Left lung (tissue), 10 donors: Measurements from ENCODE around the gene OR8D1. TPM values are rescaled to one million over a fixed set of nuclear protein-coding genes. Genes with fewer than 3 reads are reported as not detected.

Source experiments
- ATAC-seq: fragments of 200-7000 bp; cut with Tn5 transposase; one replicate; pipeline ENCODE4 v1.9.1; 2020; ENCODE audit warnings: moderate library complexity
- DNase-seq, 4 donors: peaks; one replicate each; pipeline ENCODE4 v3.0.0-alpha.2; 2013 to 2020
- H3K27ac ChIP-seq, 2 donors: fragments of 200-600 bp; sonication (generic) in 1 of 2; one replicate each; pipeline versions ENCODE4 v1.5.0 to v1.8.0; 2020 to 2021
- H3K27me3 ChIP-seq, 2 donors: fragments of 200-600 bp; sonication (generic) in 1 of 2; one replicate each; pipeline versions ENCODE4 v1.5.0 to v1.8.0; 2020 to 2021
- H3K36me3 ChIP-seq, 2 donors: fragments of 200-600 bp; sonication (generic) in 1 of 2; one replicate each; pipeline versions ENCODE4 v1.5.0 to v1.8.0; 2020 to 2021
- H3K4me1 ChIP-seq, 2 donors: fragments of 200-600 bp; one replicate each; pipeline ENCODE4 v1.8.0; 2021
- H3K4me3 ChIP-seq, 2 donors: fragments of 200-600 bp; sonication (generic) in 1 of 2; one replicate each; pipeline versions ENCODE4 v1.5.0 to v1.8.0; 2020 to 2021; ENCODE audit warnings: mild to moderate bottlenecking in 1 of 2
- H3K9me3 ChIP-seq, 2 donors: fragments of 200-600 bp; sonication (generic) in 1 of 2; one replicate each; pipeline versions ENCODE4 v1.5.0 to v1.8.0; 2020 to 2021
- intact Hi-C, 2 donors: fragments of 100-400 bp; cut with DNase I; formaldehyde crosslinking; loops; one replicate each; pipeline versions ENCODE4 v1.11.2 to v1.14.2; 2022
- polyA plus RNA-seq, 6 donors: library from polyadenylated mRNA; unstranded; fragments of 120-200 nt; gene quantifications; one replicate each; pipeline ENCODE4 v1.2.1, GENCODE V29; 2013; ENCODE audit not compliant: insufficient read length in 6 of 6
- total RNA-seq, 2 donors: library from RNA; stranded (reverse); fragmentation: NEBNext Ultra II Directional; extraction: Animal tissue kit (Norgen Biotek cat#: 25700); gene quantifications; one replicate each; pipeline ENCODE4 v1.2.1, GENCODE V29; 2021
- TF ChIP-seq, protein P1 (sequence below), 2 donors: fragments of 200-600 bp; sonication (generic) in 1 of 2; IDR thresholded peaks; one replicate each; pipeline versions ENCODE4 v1.5.0 to v1.8.0; 2021; ENCODE audit warnings: antibody characterized with exemption in 2 of 2
- donor health status: DM: no; HTN: yes; CAD: no.
- donor health status: DM: no; HTN: no; CAD: no.

Gene OR8D1
- total and polyA plus RNA-seq, 8 donors: not detected

DNA sequence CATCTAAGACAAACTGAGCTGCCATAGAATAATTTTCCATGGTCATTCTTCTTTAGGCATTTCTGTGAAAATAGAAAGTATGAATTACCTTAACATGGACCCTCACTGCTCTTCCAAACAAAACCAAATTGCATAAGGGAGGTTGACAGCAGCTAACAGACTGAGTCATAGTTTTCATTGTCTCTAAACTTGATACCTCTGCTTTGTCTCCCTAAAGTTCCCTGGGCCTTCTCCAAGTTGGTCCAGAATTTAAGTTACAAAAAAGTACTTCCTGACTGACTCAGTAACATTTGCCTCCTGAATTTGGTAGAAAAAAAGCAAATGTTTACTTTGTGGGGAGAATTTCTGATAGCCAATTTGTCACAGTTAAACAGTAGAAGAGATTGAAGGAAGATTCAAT, 3.0 kb downstream of the OR8D1 start:
- Histone ChIP-seq H3K4me3 (no peak overlapping the region), H3K27ac (no peak overlapping the region), H3K27me3 (no peaks in the 10 kb centered on the region), H3K36me3 (no peaks in the 10 kb centered on the region), H3K4me1 (no peaks in the 10 kb centered on the region), H3K9me3 (no peaks in the 10 kb centered on the region)
- ATAC-seq (no peak), DNase-seq (no peak)
- intact Hi-C loops: no loop called here
- TF ChIP-seq, protein P1, sequence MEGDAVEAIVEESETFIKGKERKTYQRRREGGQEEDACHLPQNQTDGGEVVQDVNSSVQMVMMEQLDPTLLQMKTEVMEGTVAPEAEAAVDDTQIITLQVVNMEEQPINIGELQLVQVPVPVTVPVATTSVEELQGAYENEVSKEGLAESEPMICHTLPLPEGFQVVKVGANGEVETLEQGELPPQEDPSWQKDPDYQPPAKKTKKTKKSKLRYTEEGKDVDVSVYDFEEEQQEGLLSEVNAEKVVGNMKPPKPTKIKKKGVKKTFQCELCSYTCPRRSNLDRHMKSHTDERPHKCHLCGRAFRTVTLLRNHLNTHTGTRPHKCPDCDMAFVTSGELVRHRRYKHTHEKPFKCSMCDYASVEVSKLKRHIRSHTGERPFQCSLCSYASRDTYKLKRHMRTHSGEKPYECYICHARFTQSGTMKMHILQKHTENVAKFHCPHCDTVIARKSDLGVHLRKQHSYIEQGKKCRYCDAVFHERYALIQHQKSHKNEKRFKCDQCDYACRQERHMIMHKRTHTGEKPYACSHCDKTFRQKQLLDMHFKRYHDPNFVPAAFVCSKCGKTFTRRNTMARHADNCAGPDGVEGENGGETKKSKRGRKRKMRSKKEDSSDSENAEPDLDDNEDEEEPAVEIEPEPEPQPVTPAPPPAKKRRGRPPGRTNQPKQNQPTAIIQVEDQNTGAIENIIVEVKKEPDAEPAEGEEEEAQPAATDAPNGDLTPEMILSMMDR (IDR thresholded peaks at IDR 0.05): no peak

DNA sequence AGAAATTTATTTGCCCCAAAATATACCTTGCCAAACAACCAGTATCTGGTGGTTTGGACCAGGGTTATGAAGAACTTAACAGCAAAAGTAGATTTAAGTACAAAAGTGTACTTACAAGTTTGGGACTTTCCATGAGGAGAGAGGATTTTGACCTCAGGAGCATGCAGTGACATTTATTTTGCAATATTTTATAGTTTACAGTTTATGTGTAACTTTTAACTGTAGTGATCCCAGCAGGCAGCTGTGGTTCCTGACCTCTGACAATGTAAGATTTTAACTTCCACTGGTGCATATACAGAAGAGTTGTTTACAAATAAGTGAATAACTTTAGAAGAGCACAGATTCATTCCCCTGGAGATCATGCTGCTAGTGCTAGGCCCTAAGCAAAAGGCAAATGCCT, 6.7 kb downstream of the OR8D1 start:
- no peak for DNase-seq
- H3K9me3 ChIP-seq: no peaks in the 10 kb centered on the region
- H3K4me1 ChIP-seq: no peaks in the 10 kb centered on the region
- no peak overlapping the region for H3K27ac ChIP-seq
- H3K4me3 ChIP-seq: no peak overlapping the region
- no peak for ATAC-seq
- H3K36me3 ChIP-seq: no peaks in the 10 kb centered on the region
- no peaks in the 10 kb centered on the region for H3K27me3 ChIP-seq
- TF ChIP-seq, protein P1 (IDR thresholded peaks at IDR 0.05): no peak
- intact Hi-C loops: no loop called here

DNA sequence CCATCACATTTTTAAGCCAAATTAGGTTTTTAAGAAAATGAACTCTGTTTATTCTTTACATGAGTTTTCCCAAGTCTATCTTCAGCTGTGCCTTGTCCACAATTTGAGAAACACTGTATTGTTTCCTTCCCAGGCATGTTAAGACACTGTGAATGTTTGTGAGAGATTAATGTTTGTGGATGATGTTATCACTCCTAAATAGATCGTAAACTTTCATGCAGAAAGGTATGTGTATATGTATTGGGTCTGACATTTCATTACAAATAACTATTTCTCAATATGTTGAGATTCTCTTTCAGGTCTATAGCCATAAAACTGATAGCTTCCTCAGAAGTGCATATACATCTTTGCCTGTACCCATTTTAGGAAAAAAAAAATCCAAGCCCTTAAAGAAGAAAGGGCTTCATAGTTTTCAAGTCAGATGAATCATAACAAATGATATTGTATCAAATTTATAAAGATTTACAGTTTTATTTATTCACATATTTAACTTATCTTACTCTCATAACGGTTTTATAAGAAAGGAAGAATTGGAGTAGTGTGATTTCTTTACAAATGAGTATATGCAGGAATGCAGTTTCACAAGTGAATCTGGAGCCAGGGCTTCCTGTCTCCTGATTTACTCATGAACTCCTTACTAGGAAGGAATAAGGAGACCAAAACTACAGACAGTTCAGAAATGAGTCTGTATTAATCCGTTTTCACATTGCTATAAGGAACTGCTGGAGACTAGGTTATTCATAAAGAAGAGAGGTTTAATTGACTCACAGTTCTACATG, 11.2 kb downstream of the OR8D1 start:
- DNase-seq (no peak), ATAC-seq (no peak)
- H3K27me3 ChIP-seq: no peaks in the 10 kb centered on the region
- H3K36me3 ChIP-seq: no peaks in the 10 kb centered on the region
- intact Hi-C loops: no loop called here
- H3K27ac ChIP-seq: no peak overlapping the region
- no peaks in the 10 kb centered on the region for H3K4me1 ChIP-seq
- TF ChIP-seq, protein P1 (IDR thresholded peaks at IDR 0.05): no peak
- H3K9me3 ChIP-seq: no peaks in the 10 kb centered on the region
- no peak overlapping the region for H3K4me3 ChIP-seq

DNA sequence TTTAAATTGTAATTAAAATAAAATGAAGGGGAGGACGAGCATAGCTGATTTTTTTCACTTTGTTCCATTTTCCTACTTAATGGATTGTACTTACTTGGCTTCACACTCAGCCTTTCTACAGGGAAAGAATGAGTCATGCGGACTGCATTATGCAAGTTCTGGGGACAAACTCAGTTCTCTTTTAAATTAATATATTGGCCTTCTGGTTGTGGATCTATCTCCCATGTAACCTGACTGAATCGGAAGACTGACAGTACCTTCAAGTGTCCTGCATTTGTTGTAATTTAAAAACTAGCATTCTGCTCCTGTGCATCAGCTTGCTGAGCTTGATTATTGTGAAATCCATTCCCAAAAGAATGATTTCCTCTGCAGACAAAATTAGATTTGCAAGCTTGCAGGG, 12.2 kb downstream of the OR8D1 start:
- peak in 1 of 4 donors; percentile 9 for DNase-seq
- no peaks in the 10 kb centered on the region for H3K9me3 ChIP-seq
- no peaks in the 10 kb centered on the region for H3K27me3 ChIP-seq
- no peak overlapping the region for H3K4me3 ChIP-seq
- no peaks in the 10 kb centered on the region for H3K36me3 ChIP-seq
- H3K4me1 ChIP-seq: no peaks in the 10 kb centered on the region
- no peak overlapping the region for H3K27ac ChIP-seq
- TF ChIP-seq, protein P1 (IDR thresholded peaks at IDR 0.05): no peak
- peak; percentile 57 for ATAC-seq
- intact Hi-C loops: no loop called here

DNA sequence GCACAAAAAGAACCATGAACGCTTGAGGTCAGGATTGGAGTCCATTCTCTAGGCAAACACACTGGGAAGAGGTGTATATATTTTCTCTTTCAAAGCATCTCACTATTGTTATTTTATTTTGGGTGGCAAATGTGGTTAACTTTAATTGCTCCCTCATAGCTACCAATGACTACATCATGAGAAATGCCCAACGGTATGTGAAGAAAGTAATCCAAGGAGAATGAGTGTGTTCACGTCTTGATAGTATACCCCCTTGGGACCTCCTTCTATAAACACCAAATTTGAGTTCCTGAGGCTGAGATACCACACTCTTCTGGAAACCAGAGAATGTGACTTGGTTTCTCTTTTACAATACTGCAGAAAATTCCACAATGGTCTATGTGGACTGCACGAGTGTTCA, 15.8 kb downstream of the OR8D1 start:
- intact Hi-C loops: no loop called here
- H3K36me3 ChIP-seq: no peaks in the 10 kb centered on the region
- no peaks in the 10 kb centered on the region for H3K9me3 ChIP-seq
- ATAC-seq (no peak), DNase-seq (no peak)
- no peak overlapping the region for H3K4me3 ChIP-seq
- H3K27me3 ChIP-seq: no peaks in the 10 kb centered on the region
- TF ChIP-seq, protein P1 (IDR thresholded peaks at IDR 0.05): no peak
- H3K4me1 ChIP-seq: no peaks in the 10 kb centered on the region
- no peak overlapping the region for H3K27ac ChIP-seq
